ENCODE measurements around the gene EP400. TPM values are rescaled to one million over a fixed set of nuclear protein-coding genes. Genes with fewer than 3 reads are reported as not detected.

The EP400 gene
- total RNA-seq, 1 experiment from 2014 or later: 60.5 TPM

GRCh38 chr12:132121283-132121682, 171.5 kb downstream of the EP400 start:
- Mint-ChIP-seq H3K27me3 (ENCODE audit: insufficient read depth, unreplicated experiment) (no peaks in the 10 kb centered on the region), H3K27ac (ENCODE audit: unreplicated experiment) (no peak overlapping the region), H3K36me3 (ENCODE audit: insufficient read depth, unreplicated experiment) (peaks cover 14% of the 10 kb centered on the region), H3K9me3 (ENCODE audit: unreplicated experiment) (no peaks in the 10 kb centered on the region), H3K4me3 (ENCODE audit: unreplicated experiment) (no peak overlapping the region), H3K4me1 (ENCODE audit: low read depth, unreplicated experiment) (no peaks in the 10 kb centered on the region)
- Histone ChIP-seq H3K4me1 (no peaks in the 10 kb centered on the region), H3K9me3 (no peaks in the 10 kb centered on the region), H3K36me3 (ENCODE audit: control insufficient read depth, insufficient read depth, low read length) (no peaks in the 10 kb centered on the region), H3K4me3 (ENCODE audit: low read depth, low read length) (no peak overlapping the region), H3K27me3 (replicated peaks; ENCODE audit: control insufficient read depth, insufficient read depth, low read length) (no peaks in the 10 kb centered on the region)
- POLR2A ChIA-PET: no interaction called here
- no peak for TF ChIP-seq CTCF (IDR thresholded peaks at IDR 0.05; ENCODE audit: insufficient read depth in 1 of 2, low read depth in 1 of 2, low read length in 1 of 2, severe bottlenecking in 1 of 2, unreplicated experiment in 1 of 2)
- no peak for DNase-seq
- CTCF ChIA-PET: no interaction called here
- no TSS peak for BruUV-seq (replicated peaks)
- intact Hi-C loops (cut with micrococcal nuclease; ENCODE audit: unreplicated experiment): no loop called here

- no peaks in the 10 kb centered on the region for H3K27me3 ChIP-seq (replicated peaks; ENCODE audit: control insufficient read depth, insufficient read depth, low read length)
- no peak overlapping the region for H3K4me3 ChIP-seq (ENCODE audit: low read depth, low read length)
- BruUV-seq (replicated peaks): no TSS peak
- no peak for DNase-seq
- no peaks in the 10 kb centered on the region for H3K4me1 ChIP-seq
- Mint-ChIP-seq H3K9me3 (ENCODE audit: unreplicated experiment) (no peaks in the 10 kb centered on the region), H3K4me1 (ENCODE audit: low read depth, unreplicated experiment) (no peaks in the 10 kb centered on the region), H3K4me3 (ENCODE audit: unreplicated experiment) (no peak overlapping the region), H3K36me3 (ENCODE audit: insufficient read depth, unreplicated experiment) (peaks cover 23% of the 10 kb centered on the region), H3K27me3 (ENCODE audit: insufficient read depth, unreplicated experiment) (no peaks in the 10 kb centered on the region), H3K27ac (ENCODE audit: unreplicated experiment) (no peak overlapping the region)
- H3K36me3 ChIP-seq (ENCODE audit: control insufficient read depth, insufficient read depth, low read length): 0 out of 2 replicates have a peak, but pooled peaks cover 1% of the 10 kb centered on the region
- no peaks in the 10 kb centered on the region for H3K9me3 ChIP-seq
- intact Hi-C loops (cut with micrococcal nuclease; ENCODE audit: unreplicated experiment): no loop called here
- ChIA-PET POLR2A (no interaction called here), CTCF (no interaction called here)
- no peak for TF ChIP-seq CTCF (IDR thresholded peaks at IDR 0.05; ENCODE audit: insufficient read depth in 1 of 2, low read depth in 1 of 2, low read length in 1 of 2, severe bottlenecking in 1 of 2, unreplicated experiment in 1 of 2)
Measured at GRCh38 chr12:132123970-132124765, 174.4 kb downstream of the EP400 start.

- H3K9me3 Mint-ChIP-seq (ENCODE audit: unreplicated experiment): no peaks in the 10 kb centered on the region
- 0 out of 2 replicates have a peak, but pooled peaks cover 1% of the 10 kb centered on the region for H3K36me3 ChIP-seq (ENCODE audit: control insufficient read depth, insufficient read depth, low read length)
- intact Hi-C loops (cut with micrococcal nuclease; ENCODE audit: unreplicated experiment): no loop called here
- H3K9me3 ChIP-seq: no peaks in the 10 kb centered on the region
- H3K36me3 Mint-ChIP-seq (ENCODE audit: insufficient read depth, unreplicated experiment): peaks cover 23% of the 10 kb centered on the region
- no peak for TF ChIP-seq CTCF (IDR thresholded peaks at IDR 0.05; ENCODE audit: insufficient read depth in 1 of 2, low read depth in 1 of 2, low read length in 1 of 2, severe bottlenecking in 1 of 2, unreplicated experiment in 1 of 2)
- no peak overlapping the region for H3K4me3 ChIP-seq (ENCODE audit: low read depth, low read length)
- no peaks in the 10 kb centered on the region for H3K4me1 Mint-ChIP-seq (ENCODE audit: low read depth, unreplicated experiment)
- no peaks in the 10 kb centered on the region for H3K4me1 ChIP-seq
- no TSS peak for BruUV-seq (replicated peaks)
- no peak overlapping the region for H3K4me3 Mint-ChIP-seq (ENCODE audit: unreplicated experiment)
- DNase-seq: no peak
- POLR2A ChIA-PET: no interaction called here
- H3K27me3 ChIP-seq (replicated peaks; ENCODE audit: control insufficient read depth, insufficient read depth, low read length): no peaks in the 10 kb centered on the region
- no peak overlapping the region for H3K27ac Mint-ChIP-seq (ENCODE audit: unreplicated experiment)
- H3K27me3 Mint-ChIP-seq (ENCODE audit: insufficient read depth, unreplicated experiment): no peaks in the 10 kb centered on the region
- CTCF ChIA-PET: no interaction called here
Measured at GRCh38 chr12:132124766-132125425, 175.2 kb downstream of the EP400 start.

All from Caco-2 (cell line).